ENCODE data around the gene RAB1A.

GRCh38 chr2:65161551-65162100, 31.7 kb upstream of the RAB1A start:
- no peak for TF ChIP-seq CTCF (IDR thresholded peaks at IDR 0.05)
- no peak for TF ChIP-seq POLR2A (IDR thresholded peaks at IDR 0.05)

Measured in thyroid gland (tissue), 4 donors.